Large intestine (tissue), 12 donors: ENCODE data around the gene TMEM200C. TPM values are rescaled to one million over a fixed set of nuclear protein-coding genes. Genes with fewer than 3 reads are reported as not detected.

ENCODE experiments used
- DNase-seq, 2 donors: peaks; one replicate each; pipeline versions ENCODE4 v3.0.0 to v3.0.0-alpha.2; 2013
- H3K27ac ChIP-seq: one replicate; pipeline ENCODE4 v1.5.1; 2013; ENCODE audit warnings: low read length
- H3K27me3 ChIP-seq: 2 replicates; pipeline ENCODE4 v1.6.1; 2013; ENCODE audit warnings: low read length; ENCODE audit not compliant: control insufficient read depth, insufficient read depth
- H3K36me3 ChIP-seq: 2 replicates; pipeline ENCODE4 v1.6.1; 2013; ENCODE audit warnings: low read length; ENCODE audit not compliant: control insufficient read depth, insufficient read depth
- H3K4me1 ChIP-seq: one replicate; pipeline ENCODE4 v1.6.1; 2013; ENCODE audit warnings: low read length; ENCODE audit not compliant: control insufficient read depth, insufficient read depth
- H3K4me3 ChIP-seq: one replicate; pipeline ENCODE4 v1.5.1; 2013; ENCODE audit warnings: low read length
- H3K9me3 ChIP-seq: one replicate; pipeline ENCODE4 v1.6.1; 2013; ENCODE audit warnings: mild to moderate bottlenecking, low read depth, low read length, moderate library complexity; ENCODE audit not compliant: control insufficient read depth
- WGBS: methylation state at CpG from one replicate; pipeline ENCODE4 v1.1.5; 2013; ENCODE audit warnings: low lambda C conversion rate; ENCODE audit not compliant: insufficient coverage; 5-methylcytosine and 5-hydroxymethylcytosine counted together
- long read RNA-seq, 11 donors: transcript quantifications; one replicate each; lab custom pipeline, GENCODE V29; 2026
- polyA plus RNA-seq: library from polyadenylated mRNA; unstranded; fragments of 120-200 nt; gene quantifications from one replicate; pipeline ENCODE4 v1.2.1, GENCODE V29; 2013

TMEM200C gene
- polyA plus RNA-seq = 0.52 TPM
- long read RNA-seq, donor 1 = 0 reads
- long read RNA-seq, donor 2 = 0 reads
- long read RNA-seq, donor 3 = 0 reads
- long read RNA-seq, donor 4 = 0 reads
- long read RNA-seq, donor 5 = 0 reads
- long read RNA-seq, donor 6, partial matches to known transcripts = 0 of 2 reads
- long read RNA-seq, donor 6, other reads (novel, unspliced or antisense) = 0 of 2 reads
- long read RNA-seq, donor 7, partial matches to known transcripts = 0 of 1 reads
- long read RNA-seq, donor 7, other reads (novel, unspliced or antisense) = 0 of 1 reads
- long read RNA-seq, donor 8, partial matches to known transcripts = 0 of 1 reads
- long read RNA-seq, donor 8, other reads (novel, unspliced or antisense) = 0 of 1 reads
- long read RNA-seq, donor 9, partial matches to known transcripts = 0 of 1 reads
- long read RNA-seq, donor 9, other reads (novel, unspliced or antisense) = 0 of 1 reads
- long read RNA-seq, donor 10 = 0 reads
- long read RNA-seq, donor 11 = 0 reads

GRCh38 chr18:5895299-5895875 is at the start of gene TMEM200C:
Gene TMEM200C (minus strand): TSS chr18:5895522. CDS start chr18:5892063, 3,459 bp downstream.
- peak in 1 of 2 donors; percentile 16 for DNase-seq
- Histone ChIP-seq H3K27ac (no peak within 1 kb of the TSS), H3K36me3 (no peaks in the 10 kb centered on the region), H3K4me1 (no peaks in the 10 kb centered on the region), H3K27me3 (peaks cover 77% of the 10 kb centered on the region), H3K9me3 (peaks cover 7% of the 10 kb centered on the region), H3K4me3 (peak within 1 kb of the TSS; percentile 34)
- no CpG with 5 or more reads among the region's 83 CpGs for whole genome bisulfite sequencing

GRCh38 chr18:5944448-5944847 is 49.1 kb upstream of the TMEM200C start:
- no peak overlapping the region for H3K27ac ChIP-seq
- 95% methylated on average over 2 of the region's 3 CpGs for WGBS
- no peak for DNase-seq

DNA sequence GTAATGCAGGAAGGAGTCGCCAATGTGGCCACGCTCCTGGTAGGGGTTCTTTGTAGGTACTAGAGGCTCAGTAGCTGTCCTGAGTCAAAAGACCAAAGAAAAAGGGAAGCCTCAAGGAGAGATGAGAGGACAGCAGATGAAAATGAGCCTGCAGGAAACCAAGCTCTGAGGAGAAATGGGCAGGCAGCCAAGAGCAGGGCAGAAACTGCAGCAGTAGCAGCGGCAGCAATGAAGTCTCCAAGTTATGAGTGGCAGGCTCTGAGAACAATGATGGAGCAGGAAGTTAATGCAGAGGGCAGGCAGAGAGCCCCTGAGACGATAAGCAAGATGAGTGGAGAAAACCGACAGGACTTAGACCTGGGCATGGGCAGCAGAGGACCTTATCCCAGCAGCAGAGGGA is 48.2 kb upstream of the TMEM200C start:
- Histone ChIP-seq H3K36me3 (no peaks in the 10 kb centered on the region), H3K9me3 (no peaks in the 10 kb centered on the region), H3K4me3 (no peak overlapping the region), H3K27ac (no peak overlapping the region), H3K4me1 (no peaks in the 10 kb centered on the region), H3K27me3 (no peaks in the 10 kb centered on the region)
- no peak for DNase-seq
- no CpG with 5 or more reads among the region's 5 CpGs for WGBS

More at GRCh38 chr18:5944448-5944847, 49.1 kb upstream of the TMEM200C start:
- no peaks in the 10 kb centered on the region for H3K27me3 ChIP-seq
- no peaks in the 10 kb centered on the region for H3K36me3 ChIP-seq
- H3K4me3 ChIP-seq = no peak overlapping the region
- H3K4me1 ChIP-seq = no peaks in the 10 kb centered on the region
- no peaks in the 10 kb centered on the region for H3K9me3 ChIP-seq

DNA sequence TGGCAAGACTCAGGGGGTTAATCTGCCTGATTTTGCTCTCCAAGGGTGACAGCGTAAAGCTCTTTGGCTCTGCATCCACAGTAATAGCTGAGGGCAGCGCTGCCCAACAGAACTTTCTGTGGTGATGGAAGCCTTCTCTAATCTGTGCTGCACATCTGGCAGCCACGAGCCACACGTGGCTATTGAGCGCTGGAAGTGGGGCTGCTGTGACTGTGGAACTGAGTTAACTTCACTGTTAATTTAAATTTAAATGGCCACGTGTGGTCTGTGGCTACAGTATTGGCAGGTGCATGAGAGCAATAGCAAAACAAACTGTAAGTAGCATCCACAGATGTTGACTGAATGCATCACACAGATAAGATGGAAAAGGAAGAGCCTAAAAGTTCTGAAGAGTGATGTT is 47.3 kb upstream of the TMEM200C start:
- no peak for DNase-seq
- no CpG with 5 or more reads among the region's 6 CpGs for WGBS
- Histone ChIP-seq H3K4me3 (no peak overlapping the region), H3K27ac (no peak overlapping the region), H3K9me3 (no peaks in the 10 kb centered on the region), H3K4me1 (no peaks in the 10 kb centered on the region), H3K36me3 (no peaks in the 10 kb centered on the region), H3K27me3 (no peaks in the 10 kb centered on the region)

DNA sequence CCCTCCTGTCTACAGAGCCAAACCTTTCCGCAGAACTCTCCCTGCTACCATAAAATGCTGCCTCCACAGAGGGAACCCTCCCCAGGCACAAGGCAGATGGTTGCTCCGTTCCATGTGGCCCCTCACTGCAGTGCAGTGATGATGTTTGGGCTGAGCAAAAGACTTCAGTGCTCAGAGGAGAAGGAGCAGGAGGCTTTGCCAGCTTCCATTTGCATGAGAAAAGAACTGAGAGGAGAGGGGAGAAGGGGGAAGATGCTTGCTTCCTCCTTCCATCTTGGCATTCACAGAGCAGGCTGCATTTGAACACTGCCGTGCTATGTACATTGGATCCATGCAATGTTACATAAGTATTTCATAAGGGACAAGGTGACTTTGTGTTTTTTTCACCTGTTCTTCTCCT is 46.6 kb upstream of the TMEM200C start:
- no peaks in the 10 kb centered on the region for H3K4me1 ChIP-seq
- H3K4me3 ChIP-seq = no peak overlapping the region
- no peaks in the 10 kb centered on the region for H3K36me3 ChIP-seq
- H3K9me3 ChIP-seq = no peaks in the 10 kb centered on the region
- H3K27me3 ChIP-seq = no peaks in the 10 kb centered on the region
- no CpG with 5 or more reads among the region's 3 CpGs for WGBS
- H3K27ac ChIP-seq = no peak overlapping the region
- DNase-seq = no peak

DNA sequence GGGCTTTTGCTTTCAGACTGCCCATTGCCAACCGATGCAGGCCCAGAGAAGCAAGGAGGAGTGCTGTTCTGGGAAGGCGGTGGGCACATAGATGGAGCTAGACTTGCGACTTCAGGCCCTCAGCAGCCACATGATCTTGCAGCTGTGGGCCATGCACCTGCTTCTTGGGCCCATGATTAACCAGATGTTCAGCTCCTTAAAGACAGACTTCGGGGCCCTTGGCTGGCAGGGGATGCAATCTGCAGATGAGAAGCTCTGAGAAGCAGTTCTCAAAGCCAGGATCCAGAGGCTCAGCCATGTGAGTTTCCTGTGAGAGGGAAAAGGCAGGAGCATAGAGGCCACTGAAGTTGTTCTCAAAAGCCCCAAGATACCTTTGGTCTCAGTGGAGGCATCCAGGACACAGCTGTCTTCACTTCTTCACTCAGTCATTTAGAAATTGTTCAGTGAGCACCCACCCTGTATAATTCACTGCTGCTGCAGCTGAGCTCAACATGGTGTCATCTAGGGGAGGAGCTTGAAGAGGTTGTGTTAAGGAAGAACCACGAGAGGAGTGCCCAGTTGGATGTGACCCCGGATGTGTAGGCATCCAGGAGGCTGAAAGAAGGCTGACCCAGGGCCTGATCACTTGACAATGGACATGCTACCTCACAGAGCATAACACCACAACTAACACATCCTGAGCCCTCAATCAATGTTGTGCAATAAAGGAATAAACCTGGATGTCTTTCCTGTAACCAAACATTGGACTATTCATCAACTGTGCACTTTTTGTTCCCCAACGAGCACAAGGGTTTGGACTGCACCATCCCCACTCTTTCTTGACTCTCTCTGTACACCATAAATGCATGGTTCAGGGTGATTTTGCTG is 44.7 kb upstream of the TMEM200C start:
- no peak overlapping the region for H3K4me3 ChIP-seq
- H3K9me3 ChIP-seq = no peaks in the 10 kb centered on the region
- H3K36me3 ChIP-seq = no peaks in the 10 kb centered on the region
- H3K27me3 ChIP-seq = no peaks in the 10 kb centered on the region
- WGBS = no CpG with 5 or more reads among the region's 7 CpGs
- H3K4me1 ChIP-seq = no peaks in the 10 kb centered on the region
- H3K27ac ChIP-seq = no peak overlapping the region
- no peak for DNase-seq

- Histone ChIP-seq H3K36me3 (no peaks in the 10 kb centered on the region), H3K27ac (no peak overlapping the region), H3K9me3 (no peaks in the 10 kb centered on the region), H3K4me3 (no peak overlapping the region), H3K4me1 (no peaks in the 10 kb centered on the region), H3K27me3 (no peaks in the 10 kb centered on the region)
- no peak for DNase-seq
- WGBS = no CpG with 5 or more reads among the region's 3 CpGs
Measured at GRCh38 chr18:5937795-5938194, 42.5 kb upstream of the TMEM200C start.

- WGBS = no CpG with 5 or more reads among the region's 7 CpGs
- H3K4me1 ChIP-seq = no peaks in the 10 kb centered on the region
- no peak for DNase-seq
- H3K9me3 ChIP-seq = no peaks in the 10 kb centered on the region
- no peaks in the 10 kb centered on the region for H3K27me3 ChIP-seq
- H3K4me3 ChIP-seq = no peak overlapping the region
- no peaks in the 10 kb centered on the region for H3K36me3 ChIP-seq
- H3K27ac ChIP-seq = no peak overlapping the region
Measured at GRCh38 chr18:5937121-5937520, 41.8 kb upstream of the TMEM200C start.

- no peak overlapping the region for H3K27ac ChIP-seq
- no peaks in the 10 kb centered on the region for H3K27me3 ChIP-seq
- no peaks in the 10 kb centered on the region for H3K9me3 ChIP-seq
- H3K4me3 ChIP-seq = no peak overlapping the region
- DNase-seq = no peak
- no peaks in the 10 kb centered on the region for H3K36me3 ChIP-seq
- WGBS = no CpG with 5 or more reads among the region's 2 CpGs
- H3K4me1 ChIP-seq = no peaks in the 10 kb centered on the region
Measured at GRCh38 chr18:5930789-5931188, 35.5 kb upstream of the TMEM200C start.

DNA sequence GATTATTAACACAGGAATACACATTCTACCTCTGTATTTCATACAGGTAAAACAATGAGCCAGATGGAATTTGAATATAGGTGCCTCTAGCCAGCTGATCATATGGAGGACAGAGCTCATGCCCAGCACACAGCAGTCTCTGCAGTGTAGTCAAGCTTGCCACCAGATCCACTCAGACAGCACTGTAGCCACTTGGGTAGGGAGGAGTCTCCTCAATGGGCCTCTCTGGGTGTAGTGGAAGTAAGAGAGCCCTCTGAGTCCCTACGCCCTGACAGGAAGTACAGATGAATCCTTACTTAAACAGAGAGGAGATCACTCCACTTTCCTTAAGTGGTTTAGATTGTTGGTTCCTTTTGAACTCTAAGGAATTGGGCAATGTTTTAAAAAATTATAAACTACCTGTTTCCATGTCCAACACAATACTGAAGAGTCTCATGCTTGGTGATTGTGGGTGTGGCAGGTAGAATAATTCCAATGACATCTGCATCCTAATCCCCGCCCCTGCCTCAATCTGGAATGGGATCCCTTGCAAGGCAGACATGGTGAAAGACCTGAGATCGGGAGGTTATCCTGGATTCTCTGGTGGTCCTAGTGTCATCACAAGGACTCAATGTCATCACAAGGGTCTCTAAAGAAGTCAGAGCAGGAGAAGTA is 23.0 kb upstream of the TMEM200C start:
- peaks cover 3% of the 10 kb centered on the region for H3K27me3 ChIP-seq
- no CpG with 5 or more reads among the region's 3 CpGs for WGBS
- H3K4me3 ChIP-seq = no peak overlapping the region

More for the DNA sequence above, 23.0 kb upstream of the TMEM200C start:
- DNase-seq = no peak
- H3K9me3 ChIP-seq = no peaks in the 10 kb centered on the region
- H3K27ac ChIP-seq = no peak overlapping the region
- no peaks in the 10 kb centered on the region for H3K36me3 ChIP-seq
- no peaks in the 10 kb centered on the region for H3K4me1 ChIP-seq
